Hematopoietic multipotent progenitor cell treated with erythropoietin and hydrocortisone succinate and interleukin-3 and kit ligand, for 6 days (in vitro differentiated cells): ENCODE results near the gene NEK10.
"Not testable (repeated sequence)": the region's sequence is repeated elsewhere in the genome, so short reads cannot be mapped to it uniquely, and the experiment has no call there.

ENCODE experiments used
- DNase-seq: peaks from one replicate; pipeline ENCODE4 v3.0.0-alpha.2; 2015

The NEK10 gene

DNA sequence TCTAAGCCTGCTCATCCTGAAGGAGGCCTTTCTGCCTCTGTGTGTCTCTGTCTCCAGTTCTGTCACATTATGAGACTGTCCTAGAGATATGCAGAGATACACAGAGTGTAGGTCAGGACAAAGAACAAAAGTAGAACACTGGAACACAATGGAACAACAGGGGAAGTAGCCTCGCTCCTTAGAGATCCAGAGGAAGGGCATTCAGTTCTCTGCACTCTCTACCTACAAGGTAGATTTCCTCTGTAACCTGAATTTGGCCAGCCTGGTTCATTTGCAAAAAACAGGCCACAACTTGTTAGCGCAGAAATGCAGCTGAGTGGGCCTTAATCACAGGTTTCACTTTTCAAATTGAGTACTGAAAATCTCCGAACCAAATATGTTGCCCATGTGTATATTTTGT is 19.4 kb downstream of the NEK10 start:
- no peak for DNase-seq

DNA sequence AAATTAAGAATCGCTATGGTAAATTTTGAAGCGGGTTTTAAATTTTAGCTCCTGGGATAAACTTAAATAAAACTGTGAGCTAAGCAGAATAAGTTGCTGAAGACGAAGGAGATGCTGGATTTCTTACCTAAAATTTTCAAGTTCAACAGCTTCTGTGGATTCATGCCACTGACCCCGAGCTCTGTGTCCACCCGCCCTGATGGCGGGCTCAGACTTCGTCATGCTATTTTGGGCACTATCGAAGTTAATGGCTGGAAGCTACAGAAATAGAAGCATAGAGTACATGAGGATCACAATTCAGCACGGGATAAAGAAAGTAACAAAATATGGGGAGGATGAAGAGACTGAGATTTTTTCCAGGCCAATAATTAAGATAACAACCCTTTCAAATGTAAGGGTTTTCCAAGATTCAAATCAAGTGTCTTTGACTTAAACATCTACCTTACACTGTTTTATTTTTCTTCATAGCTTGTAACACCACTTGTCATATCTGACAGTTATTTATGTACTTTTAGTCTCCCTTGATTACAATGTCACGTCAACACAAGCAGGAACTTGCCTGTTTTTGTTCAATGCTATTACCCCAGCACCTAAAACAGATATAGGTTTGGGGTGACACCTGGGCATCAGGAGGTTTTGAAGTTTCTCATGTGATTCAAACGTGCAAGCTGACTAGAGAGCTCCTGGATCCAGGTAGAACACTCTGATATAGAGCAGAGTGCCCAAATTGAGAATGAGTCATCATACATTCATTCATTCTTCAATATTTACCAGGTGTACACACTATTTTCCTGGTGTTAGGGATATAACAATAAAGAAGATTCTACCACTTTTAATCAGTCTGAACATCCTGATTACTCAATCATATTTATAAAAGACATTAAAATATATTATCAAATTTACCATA is 23.0 kb downstream of the NEK10 start:
- no peak for DNase-seq

DNA sequence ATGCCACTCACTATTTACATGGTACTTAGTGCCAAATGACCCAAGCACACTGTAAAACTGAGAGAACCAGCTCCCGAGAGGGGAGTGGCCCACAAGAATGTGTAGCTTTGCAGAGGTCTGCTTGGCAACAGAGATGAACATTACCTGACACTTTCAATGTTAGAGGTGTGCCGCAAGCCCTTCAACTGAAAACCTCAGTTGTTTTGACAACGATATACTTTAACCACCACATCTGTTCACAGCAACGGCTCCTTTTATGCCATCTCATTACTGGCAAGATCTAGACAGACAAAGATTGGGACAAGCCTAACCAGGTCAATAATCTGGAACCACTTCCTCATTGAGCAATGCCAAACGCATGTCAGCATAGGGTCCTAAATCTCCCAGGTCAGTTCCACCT is 23.7 kb downstream of the NEK10 start:
- peak; percentile 74 for DNase-seq

DNA sequence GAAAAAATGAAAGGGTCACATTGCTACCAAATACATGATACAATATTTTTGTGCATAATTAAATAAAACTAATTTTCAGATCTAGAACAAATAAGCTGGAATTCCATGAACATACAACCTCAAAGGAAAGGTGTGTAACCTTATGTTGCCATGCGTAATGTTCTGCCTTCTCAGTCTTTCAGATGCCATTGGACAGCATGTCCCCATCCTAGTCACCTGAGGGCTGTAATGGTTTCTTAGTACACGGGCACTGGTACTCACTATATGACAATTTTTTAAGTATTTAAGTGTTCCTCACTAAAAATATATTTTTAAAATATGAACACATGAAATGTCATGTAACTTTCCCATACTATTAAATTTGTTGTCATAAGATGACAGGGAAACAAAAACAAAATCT is 24.1 kb downstream of the NEK10 start:
- DNase-seq = no peak

DNA sequence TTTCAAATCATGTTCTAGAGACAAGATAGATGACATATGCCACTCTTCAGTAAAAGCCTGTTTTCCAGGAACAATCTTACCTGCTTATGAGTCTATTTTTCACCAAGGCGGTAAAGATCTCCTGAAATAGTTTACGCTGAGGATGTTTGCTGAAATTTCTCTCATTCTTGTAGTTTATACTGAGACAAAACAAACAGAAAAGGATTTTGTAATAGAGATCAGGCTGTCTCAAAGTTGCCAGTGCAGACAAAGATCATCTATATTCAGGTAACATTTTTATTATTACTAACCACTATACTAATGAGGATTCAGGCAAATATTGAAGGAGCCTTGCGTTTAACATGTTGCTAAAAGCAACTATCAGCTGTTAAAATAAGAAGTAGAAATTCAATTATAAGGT is 25.0 kb downstream of the NEK10 start:
- no peak for DNase-seq

DNA sequence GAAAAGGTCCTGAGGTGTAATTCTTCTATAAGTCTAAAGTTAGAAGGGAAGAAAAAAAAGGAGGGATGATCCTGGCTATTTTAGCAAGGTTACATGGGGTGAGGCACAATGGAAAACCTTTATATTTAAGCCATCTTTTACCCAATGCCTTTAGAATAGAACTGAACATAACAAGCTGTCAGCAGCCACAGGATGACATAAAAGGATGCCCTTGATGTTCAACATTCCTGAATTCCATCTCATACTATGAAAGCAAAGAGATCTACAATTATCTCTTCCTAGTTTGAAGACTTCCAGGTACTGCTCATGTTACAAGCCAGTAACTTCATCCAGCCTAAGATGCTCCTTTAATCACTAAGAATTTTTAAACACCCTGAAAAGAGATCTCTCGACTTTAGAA is 26.9 kb downstream of the NEK10 start:
- no peak for DNase-seq

DNA sequence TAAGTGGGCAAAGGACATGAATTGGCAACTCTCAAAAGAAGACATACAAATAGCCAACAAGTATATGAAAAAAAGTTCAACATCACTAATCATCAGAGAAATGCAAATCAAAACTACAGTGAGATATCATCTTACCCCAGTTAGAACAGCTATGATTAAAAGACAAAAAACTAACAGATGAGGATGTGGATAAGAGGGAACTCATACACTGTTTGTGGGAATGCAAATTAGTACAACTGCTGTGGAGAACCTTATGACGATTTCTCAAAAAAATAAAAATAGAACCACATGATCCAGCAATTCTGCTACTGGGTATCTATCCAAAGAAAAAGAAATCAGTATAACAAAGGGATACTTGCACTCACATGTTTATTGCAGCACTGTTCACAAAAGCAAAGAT is 28.6 kb downstream of the NEK10 start:
- peak; percentile 22 for DNase-seq

DNA sequence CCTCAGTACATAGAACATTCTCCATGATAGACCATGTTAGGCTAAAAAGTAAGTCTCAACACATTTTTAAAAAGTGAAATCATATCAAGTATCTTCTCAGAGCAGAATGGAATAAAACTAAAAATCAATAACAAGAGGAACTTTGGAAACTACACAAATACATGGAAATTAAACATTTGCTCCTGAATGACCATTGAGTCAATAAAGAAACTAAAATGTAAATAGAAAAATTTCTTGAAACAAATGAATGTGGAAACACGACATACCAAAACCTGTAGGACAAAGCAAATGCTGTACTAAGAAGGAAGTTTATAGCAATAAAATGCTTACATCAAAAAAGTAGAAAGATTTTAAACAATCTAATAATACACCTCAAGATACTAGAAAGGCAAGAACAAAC is 33.6 kb downstream of the NEK10 start:
- DNase-seq = no peak

DNA sequence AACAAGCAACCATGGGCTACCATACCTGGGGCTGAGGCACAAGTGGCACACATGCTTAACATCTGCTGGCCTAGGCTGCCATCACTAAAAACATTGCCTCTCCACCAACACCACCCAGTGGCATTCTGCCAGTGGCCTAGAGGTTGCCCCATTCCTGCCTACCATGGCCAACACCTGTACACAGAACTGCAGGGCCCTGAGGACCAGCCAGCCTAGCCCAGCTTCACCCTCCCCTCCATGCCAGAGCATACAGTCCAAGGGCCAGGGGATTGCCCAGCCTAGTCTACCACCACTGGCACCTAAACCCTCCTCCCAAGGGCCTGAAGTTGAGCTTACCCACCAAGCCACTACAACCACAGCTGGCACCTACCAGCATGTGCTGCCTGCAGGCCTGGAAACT is 35.3 kb downstream of the NEK10 start:
- DNase-seq = no peak

DNA sequence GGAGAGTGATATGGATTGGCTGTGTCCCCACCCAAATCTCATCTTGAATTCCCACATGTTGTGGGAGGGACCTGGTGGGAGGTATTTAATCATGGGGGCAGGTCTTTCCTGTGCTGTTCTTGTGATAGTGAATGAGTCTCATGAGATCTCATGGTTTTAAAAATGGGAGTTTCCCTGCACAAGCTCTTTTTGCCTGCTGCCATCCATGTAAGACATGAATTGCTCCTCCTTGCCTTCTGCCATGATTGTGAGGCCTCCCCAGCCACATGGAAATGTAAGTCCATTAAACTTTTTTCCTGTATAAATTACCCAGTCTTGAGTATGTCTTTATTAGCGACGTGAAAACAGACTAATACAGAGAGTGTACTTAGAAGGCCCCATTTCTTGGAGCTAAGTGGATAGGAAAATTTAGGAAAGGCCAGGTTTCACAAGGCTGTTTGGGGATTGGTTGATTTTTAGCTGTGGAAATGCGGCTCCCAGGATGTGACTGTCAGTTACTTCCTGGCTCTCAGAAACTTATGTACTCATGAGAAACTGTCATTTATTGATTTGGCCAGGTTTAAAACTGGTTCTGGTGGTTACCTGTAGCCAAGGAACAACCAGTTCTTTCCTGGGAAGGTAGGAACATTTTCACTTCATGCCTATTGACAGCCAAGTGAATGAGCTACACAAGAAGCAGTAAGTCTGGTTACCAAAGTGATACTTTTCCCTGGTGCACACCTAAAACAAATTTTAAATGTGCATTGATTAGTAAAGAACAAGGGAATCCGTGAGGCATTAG is 40.0 kb downstream of the NEK10 start:
- DNase-seq = not testable (repeated sequence)

DNA sequence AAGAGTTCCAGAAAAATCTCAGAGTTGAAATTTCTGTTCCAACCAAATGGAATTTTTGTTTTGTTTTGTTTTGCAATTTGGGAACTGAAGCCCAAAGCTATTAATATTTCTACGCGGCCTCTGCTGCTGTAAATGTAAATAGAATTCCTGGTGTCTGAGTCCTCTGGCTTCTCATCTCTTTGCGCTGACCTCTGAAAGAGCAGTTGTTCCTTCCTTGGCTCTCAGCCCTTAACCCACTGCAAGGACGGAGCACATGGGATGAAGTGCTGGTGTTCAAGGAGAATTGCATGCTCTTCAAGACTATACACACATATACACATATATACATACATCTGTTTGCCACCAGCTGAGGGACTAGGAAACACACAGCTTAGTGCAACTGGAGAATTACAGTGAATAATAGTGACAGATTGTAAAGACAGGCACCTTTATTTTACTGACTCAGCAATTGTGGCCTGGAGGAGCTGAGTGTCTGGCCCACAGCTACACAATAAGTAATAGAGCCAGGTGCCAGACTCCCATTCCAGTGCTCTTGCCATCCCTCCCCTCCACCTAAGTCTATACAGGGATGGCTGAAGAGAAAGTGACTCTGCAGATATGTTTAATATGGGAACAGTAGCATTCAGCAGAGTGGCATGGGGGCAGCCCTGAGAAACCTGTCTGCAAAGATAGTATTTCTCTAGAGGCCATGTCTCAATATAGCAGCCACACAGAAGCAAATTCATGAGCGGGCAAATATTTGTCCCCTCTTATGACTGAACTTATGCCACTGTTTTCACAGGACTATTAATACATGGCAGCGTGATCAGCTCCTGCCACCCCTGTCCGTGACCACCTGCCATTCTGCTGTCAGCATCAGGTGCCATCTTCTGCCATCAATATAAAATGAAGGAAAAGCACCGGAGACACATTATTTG is 42.3 kb downstream of the NEK10 start:
- DNase-seq = no peak

DNA sequence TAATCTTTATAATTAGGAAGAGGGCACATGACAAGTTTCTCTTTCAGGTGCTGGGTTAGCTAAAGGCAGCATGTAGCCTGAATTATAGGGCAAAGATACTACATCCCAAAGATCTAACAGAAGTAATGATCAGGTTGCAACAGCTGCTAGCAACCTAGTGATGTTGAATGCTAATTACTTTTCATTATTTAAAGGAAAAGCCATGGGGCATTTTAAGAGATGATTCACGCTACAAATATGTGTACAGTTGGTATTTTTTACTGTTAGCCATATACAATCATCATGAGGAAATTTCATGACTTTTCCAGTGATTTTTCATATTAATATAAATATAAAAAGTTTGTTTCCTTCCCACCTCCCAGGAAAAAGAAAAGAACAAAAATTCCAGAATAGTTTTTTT is 43.0 kb downstream of the NEK10 start:
- DNase-seq = no peak

DNA sequence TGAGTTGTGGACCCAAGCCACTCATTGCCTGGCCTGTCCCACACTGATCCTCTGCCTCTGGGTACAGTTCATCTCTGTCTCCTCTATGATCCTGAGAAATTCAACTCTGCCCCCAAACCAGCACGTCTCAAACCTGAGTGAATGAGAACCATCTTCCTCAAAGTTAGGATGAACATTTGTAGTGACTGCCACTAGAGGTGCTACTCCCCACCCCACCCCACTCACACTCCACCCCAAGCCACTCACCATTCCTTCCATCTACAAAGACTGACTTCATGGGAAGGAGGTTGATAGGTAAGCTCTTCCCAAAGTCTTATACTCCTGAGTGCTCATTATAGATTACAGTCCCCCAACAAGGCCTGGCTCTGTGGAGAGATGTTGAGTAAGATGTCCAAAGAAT is 43.8 kb downstream of the NEK10 start:
- DNase-seq = no peak

DNA sequence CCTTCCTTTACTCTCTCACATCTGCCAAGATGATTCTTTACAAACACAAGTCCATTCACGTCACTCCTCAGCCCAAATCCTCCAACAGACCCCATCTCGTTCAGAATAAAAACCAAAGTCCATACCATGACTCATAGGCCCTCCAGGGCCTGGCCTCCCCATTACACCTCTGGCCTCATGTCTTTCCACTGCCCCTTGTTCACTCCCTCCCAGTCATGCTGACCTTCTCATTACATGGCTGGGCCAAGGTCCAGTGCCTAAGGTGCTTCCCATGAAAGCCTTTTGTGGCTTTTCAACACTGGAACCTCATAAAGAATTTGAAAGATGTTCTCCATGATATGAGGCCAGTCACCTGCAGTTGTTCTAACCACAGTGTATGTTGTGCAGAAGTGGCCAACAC is 44.5 kb downstream of the NEK10 start:
- no peak for DNase-seq

DNA sequence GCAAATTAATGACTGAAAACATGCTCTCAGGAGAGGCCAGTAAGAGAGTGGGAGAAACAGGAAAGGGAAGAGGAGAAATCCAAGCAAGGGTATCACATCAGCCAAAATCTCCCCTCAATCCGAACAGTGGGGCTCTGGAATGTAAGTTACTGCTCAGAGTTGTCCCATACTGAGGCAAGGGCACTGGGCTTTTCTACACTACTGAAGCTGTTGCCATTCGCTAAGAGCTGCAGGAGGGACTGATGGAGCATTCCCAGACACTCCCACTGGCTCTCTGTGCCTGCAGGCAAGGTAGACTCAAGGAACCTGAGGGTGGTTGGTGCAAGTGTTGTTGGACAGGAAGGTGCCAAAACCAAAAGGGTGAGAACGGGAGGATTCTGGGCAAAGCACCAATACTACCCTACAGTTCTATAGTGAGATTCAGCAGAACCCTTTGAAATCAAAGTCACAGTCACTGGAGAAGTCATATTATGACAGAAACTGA is 46.1 kb downstream of the NEK10 start:
- no peak for DNase-seq

DNA sequence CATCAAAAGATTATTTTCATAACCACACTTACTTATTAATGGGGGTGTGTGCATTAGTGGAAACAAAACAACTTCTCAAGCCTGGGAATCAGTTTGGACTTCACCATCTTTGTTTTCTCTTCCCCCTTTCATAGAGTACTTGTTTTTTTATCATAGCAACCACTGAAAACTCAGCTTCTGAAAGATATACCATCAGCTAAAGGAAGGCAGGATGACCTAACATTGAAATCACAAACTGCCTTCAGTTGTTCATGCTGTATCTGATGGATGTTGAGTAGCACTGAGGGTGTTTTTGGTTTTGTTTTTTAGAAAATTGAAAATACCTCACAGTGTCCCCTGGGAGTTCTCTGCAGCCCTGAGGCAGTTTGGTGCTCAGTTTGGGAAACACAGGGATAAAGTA is 46.5 kb downstream of the NEK10 start:
- DNase-seq = no peak

DNA sequence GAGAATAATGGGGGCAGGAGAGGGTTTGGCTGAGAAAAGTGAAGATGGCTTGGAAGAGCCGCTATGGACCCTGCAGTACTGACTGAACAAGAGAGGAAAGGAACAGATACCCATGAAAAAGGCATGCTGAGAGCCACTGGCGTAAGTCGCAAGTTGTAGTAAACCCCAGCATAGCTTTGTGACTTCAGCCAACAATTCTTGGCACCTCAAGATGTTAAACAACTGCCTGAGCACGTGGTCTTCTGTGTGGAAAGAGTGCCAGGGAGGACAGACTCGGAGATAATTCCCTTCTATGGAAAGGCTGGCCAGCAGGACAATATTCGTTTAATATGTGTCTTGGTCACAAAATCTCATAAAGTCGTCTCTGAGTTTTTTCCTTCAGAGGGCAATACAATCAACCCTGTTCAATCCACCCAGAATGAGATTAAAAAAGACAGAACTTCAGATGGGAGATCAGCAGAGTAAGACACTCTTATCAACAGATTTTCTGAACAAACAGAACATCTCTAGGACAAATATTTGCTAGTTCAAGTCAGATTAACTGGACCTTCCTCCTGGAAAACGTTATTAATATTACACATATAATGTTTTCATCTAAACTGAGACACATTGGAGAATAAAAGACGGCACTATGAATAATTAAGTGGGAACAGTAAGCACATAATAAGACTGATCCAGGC is 49.2 kb downstream of the NEK10 start:
- no peak for DNase-seq

DNA sequence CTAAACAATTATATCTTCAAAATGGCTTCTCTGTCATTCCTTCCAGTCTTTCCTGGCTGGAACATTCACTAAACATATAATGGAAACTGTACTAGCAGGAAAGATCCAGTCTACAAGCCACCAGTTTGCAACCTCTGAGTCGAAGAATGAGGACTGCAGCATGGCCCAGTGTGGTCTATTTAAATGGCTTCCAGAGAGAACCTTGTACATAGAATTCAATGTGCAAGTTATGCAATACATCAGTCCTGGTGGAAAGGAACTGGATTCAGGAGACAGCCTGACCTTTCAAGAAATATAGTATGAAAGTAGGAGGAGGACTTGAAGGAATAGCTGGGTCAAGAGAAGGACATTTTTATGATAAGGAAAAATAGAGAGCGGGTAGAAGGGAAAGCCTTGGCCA is 49.9 kb downstream of the NEK10 start:
- DNase-seq = no peak

DNA sequence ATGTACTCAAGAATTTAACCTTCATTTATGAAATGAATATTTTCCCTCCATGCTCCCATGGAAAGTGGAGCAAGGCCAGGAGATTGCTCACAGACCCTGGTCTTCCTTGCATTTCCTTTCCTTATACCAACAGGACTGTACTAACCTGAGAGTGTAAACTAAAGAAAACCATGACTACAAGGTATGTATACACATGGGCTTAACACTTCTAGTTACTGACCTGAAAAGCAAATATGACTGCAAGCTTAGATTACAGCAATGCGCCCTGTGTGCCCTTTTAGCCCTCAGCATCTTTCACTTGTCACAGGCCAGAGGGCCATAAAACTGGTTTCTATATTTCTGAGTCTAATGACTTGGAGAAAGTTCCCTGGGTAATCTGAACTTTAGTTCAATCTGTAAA is 52.1 kb downstream of the NEK10 start:
- no peak for DNase-seq

DNA sequence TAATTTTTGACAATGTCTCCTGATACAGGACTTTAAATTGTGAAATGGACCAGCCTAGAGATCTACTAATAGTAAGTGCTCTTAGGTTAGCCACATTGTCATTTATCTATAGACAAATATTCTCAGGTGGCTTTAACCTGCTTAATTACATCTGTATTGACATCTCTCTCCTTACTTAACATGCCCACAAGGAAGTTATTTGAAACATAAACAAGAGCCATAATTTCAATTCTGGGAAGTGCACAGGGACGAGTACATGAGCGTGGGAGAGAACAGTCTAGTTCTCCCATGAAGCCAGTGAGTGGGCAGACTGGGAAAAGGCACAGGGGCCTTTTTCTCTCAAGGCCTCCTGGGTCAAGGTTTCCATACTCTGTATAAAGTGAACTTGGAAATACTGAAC is 54.2 kb downstream of the NEK10 start:
- no peak for DNase-seq

DNA sequence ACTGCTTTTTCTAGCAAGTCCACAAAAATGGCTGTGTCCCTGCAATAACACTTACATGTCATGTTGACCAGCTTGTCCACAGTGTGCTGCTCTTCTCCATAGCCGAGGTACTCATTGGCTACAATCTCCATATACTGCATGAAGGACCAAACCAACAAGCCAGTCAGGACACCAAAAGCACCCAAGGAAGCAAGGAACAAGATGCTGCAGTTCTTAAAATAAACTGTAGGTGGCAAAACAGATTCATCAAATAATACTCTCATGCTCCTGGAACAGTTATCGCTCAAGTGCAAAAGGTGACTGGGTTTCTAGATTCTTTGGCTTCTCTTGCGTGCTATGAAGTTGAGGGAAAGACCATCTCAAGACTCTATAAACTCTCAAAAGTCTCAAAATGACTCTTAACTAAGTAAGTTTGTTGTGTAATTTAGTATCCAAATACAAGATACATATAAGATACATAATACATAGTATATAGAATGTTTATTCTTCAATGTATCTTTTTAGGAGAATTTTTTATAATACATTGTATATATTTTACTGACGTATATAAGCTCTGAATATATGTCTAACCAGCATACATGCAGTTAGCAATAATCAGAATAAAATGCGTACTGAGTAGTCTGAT is 57.0 kb downstream of the NEK10 start:
- DNase-seq = peak; percentile 84

DNA sequence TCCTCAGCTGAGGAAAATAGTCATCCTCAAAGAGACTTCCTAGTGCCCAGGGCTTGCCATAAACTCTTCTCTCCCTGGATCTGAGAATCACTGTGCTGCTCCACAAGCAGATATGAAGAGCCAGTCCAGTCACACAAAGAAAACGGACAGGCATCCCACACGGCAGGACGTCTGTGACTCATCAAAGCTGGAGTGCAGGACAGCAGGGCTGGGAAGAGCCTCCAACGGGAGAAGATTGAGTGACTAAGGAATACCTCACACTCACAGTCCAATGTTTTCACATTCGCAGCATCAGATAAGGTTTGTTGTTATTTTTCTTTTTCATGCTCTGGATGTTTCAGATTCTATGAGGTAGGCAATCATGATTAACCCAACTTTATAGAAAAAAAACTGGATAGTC is 57.8 kb downstream of the NEK10 start:
- no peak for DNase-seq
